GM18520 (cell line): Measurements from ENCODE around the gene CRYZL1.
"Not testable (repeated sequence)": the region's sequence is repeated elsewhere in the genome, so short reads cannot be mapped to it uniquely, and the experiment has no call there.

Source experiments
- ATAC-seq: cut with Tn5 transposase; IDR thresholded peaks from one replicate; pipeline ENCODE4 v1.9.1; 2021; ENCODE audit not compliant: unreplicated experiment

Gene CRYZL1

GRCh38 chr21:33640697-33641351 is 717 bp downstream of the CRYZL1 start:
- no peak for ATAC-seq

DNA sequence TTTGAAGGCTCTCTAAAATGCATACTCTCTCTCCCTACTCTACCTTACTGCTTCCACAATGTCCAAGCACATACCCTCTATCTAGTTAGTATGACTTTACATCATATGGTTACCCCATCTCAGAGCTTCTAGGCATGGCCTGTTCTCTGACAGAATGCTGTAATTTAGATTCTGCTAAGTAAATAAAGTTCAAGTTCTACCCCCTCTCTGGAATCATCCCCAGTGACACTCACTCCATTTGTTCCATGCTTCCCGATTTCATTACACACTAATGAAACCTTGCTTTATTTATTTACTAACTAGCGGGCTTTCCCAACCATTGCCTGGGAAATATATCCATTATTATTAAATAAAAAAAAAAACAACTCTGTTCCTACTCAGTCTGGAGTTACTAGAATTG is 7.3 kb downstream of the CRYZL1 start:
- no peak for ATAC-seq

GRCh38 chr21:33626151-33626550 is 15.4 kb downstream of the CRYZL1 start:
- not testable (repeated sequence) for ATAC-seq

GRCh38 chr21:33622253-33622652 is 19.3 kb downstream of the CRYZL1 start:
- no peak for ATAC-seq

DNA sequence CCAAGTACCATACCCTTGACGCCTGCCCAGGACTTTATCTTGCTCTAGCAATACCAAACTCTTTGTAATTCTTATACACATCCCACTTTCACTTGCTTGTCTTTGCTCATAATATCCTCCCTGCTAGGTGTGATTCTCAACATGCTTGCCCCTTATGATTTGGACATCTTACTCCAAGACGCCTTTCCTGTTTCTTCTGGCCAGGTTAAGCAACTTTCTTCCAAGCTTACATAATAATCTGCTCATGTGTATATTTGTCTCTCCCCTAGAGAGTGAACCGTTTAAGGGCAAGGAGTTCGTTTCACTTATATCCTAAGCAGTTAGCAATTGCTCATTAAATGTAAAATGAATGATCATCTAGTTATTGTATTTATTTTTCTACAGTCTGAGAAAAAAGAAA is 21.8 kb downstream of the CRYZL1 start:
- ATAC-seq = no peak

- ATAC-seq = no peak
These were observed 23.1 kb downstream of the CRYZL1 start for GRCh38 chr21:33618407-33618806.

DNA sequence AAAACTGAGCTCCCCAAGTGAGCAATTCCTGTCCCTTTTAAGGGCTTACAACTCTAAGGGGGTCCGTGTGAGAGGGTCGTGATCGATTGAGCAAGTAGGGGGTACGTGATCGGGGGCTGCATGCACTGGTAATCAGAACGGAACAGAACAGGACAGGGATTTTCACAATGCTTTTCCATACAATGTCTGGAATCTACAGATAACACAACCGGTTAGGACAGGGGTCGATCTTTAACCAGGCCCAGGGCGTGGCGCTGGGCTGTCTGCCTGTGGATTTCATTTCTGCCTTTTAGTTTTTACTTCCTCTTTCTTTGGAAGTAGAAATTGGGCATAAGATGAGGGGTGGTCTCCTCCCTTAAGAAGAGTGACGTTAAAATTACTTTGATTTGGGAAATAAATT is 24.0 kb downstream of the CRYZL1 start:
- not testable (repeated sequence) for ATAC-seq

DNA sequence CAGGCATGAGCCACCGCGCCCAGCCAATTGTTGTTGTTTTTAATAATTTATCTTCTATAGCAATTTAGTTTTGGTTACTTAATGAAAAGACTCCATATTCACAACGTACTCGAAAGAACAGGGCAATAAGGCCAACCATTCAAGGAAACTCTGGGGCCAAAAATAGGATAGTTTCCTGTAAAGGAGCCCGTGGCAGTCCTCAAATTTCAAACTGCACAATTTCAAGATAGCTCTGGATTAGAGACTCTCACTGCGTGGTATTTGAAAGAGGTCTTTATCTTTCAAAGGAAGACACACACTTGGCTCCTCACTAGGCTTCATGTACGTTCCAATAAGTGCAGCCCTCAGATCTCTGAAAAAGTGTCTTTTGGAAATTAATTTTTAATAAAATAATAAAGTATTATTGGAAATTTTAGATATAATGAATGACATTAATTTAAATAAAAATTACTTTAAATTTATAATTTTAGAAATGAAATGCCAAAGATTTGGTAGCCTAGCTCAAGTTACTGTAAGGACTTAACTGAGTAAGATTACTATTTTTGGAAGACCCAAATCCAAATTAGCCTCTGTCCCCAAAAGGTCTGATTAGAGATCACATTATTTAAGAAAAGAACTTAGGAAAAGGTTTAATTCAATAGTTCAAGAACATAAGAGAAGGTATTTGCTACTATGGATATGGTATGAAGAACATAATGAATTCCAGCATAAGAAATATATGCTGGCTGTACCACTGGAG is 30.4 kb downstream of the CRYZL1 start:
- ATAC-seq = no peak

- no peak for ATAC-seq
These were observed 33.0 kb downstream of the CRYZL1 start for GRCh38 chr21:33608559-33608958.

GRCh38 chr21:33598051-33598450 is 43.5 kb downstream of the CRYZL1 start:
- no peak for ATAC-seq

DNA sequence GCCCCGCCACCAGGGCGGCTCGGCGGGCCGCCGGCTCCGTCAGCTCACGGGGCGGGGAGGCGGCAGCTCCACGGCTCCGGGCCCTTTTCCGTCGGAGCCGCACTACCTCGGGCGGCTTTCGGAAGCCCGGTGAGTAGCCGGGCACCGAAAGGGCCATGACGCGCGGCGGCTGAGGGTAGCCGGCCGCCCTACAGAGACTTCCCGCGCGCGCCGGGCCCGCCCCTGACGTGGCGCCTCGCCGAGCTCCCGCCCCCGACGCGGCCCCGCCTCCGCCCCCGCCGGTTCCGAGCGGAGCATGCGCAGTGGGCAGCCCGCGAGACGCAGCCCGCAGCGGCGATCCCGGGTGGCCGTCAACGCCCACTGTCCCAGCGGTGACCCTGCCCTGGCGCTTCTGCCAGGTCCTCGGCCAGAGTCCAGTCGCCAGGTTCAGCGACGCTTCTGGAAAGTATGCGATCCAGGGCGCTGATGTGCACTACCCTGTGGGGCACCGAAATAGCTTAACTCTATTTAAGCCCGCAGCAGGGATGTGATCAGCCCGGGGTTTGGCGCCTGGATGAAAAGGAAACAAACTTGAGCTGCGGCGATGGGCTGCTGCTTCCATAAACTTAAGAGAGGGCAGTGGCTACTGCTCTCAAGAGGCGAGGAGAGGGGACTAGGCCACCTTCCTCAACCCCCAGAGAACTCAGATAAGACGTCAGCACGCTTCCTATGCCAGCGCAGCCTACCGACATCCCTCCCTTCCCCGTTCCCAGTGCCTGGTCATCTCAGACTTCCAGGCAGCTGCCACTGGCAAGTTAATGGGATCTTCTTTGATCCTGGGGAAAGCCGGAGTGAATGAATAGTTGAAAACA is 52.8 kb downstream of the CRYZL1 start, which contains the start of gene DONSON:
TSS of gene DONSON (minus strand) at position 200 of the 851 bp plus-strand sequence. CDS start at position 157, 43 bp downstream.
- peak; percentile 90 for ATAC-seq

DNA sequence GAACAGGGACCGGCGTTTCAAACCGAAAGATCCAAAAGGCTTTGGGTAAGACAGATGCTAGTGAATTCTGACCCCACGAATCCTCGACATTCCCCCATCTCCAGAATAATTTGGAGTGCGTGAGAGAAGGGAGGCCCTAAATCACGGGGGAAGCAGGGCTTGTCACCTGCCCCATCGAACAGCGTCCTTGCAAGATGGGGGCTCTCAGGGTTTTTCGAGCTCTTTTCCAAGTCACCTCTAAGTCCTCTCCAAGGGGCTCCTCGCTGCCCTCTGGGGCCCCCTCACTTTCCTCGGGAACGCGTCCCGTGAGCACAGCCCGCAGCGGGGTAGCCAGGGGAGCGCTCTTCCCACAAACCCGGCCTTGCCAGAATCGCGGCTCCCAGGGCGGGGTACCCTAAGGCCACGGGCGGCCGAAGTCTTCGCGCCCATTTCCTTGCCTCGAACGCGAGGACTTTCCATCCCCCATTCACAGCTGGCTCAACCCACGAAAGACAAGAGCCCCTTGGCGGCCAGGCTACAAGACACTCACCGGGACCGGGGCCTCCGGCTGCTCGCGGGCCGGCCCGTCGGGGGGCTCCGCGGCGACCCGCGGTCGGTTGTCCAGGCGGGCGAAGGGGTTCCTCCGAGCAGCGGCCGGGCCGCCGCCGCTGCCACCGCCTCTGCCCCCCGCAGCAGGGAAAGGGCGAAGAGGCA is 53.6 kb downstream of the CRYZL1 start:
- peak; percentile 4 for ATAC-seq

- ATAC-seq = no peak
These were observed 54.6 kb downstream of the CRYZL1 start for GRCh38 chr21:33586927-33587326.

DNA sequence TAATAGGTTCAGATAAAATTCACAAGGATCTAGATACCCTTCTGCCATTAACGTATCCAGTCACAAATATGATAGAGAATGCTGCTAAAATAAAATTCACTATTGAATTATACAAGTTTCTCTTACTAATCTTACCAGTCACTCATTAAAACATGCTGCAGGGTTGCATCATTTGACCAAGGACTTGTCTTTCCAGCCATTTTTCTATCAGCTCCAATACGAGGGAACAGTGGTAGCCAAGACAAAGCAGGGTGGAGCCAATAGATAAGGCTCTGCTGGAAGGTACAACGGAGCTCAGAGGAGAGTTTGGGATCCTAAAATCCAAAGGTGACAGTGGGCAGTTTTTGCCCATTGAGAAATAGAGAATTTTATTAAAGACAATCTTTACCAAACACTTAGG is 57.1 kb downstream of the CRYZL1 start:
- no peak for ATAC-seq

DNA sequence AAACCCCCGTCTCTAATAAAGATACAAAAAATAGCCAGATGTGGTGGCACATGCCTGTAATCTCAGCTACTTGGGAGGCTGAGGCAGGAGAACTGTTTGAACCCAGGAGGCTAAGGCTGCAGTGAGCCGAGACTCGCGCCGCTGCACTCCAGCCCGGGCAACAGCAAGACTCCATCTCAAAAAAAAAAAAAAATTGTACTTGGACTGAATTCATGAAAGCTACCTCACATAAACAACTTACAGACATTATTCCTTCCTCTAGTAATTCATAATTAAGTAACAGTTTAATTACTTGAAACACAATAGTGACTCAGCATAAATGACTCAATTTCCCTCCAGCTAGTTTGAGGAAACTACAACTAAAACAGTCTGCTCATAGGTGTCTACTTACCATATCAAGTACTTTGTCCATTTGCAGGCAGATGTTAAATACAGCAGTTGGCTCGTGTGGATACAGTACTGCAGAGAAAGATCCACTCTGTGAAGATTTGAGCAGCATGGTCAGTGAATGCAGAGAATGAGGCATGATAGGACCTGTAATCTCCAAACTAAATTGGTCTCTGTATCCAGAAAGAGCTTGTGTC is 62.5 kb downstream of the CRYZL1 start:
- ATAC-seq = no peak

GRCh38 chr21:33578214-33578613 is 63.3 kb downstream of the CRYZL1 start:
- no peak for ATAC-seq

- ATAC-seq = not testable (repeated sequence)
These were observed 64.8 kb downstream of the CRYZL1 start for GRCh38 chr21:33576741-33577141.

DNA sequence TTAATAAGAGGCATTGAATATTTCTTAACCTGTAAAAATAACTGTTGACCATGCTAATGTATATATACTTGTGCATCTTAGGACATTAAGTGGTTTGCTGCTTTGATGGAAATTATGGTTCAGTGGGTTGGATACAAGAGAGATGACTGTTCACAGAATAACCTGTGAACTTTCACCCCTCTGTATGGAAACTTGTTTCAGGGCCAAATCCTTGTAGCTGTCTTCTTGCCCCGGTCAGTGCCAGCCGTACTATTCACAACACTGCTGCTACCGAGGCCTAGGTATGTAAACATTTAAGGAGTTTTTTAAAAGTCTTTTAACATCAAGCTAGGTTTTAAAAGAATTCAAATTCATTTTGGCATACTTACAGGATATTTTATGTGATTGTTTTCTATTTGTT is 69.2 kb downstream of the CRYZL1 start:
- no peak for ATAC-seq

GRCh38 chr21:33569991-33570390 is 71.5 kb downstream of the CRYZL1 start:
- ATAC-seq = no peak

GRCh38 chr21:33568448-33568847 is 73.1 kb downstream of the CRYZL1 start:
- ATAC-seq = no peak

DNA sequence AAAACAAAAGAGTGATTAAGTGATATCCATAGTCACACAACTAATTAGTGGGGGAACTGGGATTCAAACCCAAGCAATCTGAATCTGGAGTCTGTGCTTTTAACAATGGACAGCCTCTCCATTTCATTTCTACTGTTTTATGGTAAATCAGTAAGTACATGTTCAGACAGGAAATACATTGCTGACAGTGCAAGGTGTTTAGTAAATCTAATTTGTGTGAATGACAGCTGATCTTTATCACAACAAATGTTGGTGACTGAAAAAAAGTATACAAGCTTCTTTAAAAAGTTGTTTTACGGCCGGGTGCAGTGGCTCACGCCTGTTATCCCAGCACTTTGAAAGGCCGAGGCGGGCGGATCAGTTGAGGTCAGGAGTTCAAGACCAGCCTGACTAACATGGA is 73.6 kb downstream of the CRYZL1 start:
- ATAC-seq = no peak
